CD14-positive monocyte (primary cell): Measurements from ENCODE around the gene TSPAN32. TPM values are rescaled to one million over a fixed set of nuclear protein-coding genes. Genes with fewer than 3 reads are reported as not detected.

ENCODE experiments used
- DNase-seq, 3 donors: peaks; one replicate each; pipeline ENCODE4 v3.0.0-alpha.2; 2011 to 2022
- H2AFZ ChIP-seq: 2 replicates; pipeline ENCODE4 v1.6.0; 2012; ENCODE audit warnings: mild to moderate bottlenecking, low read depth, low read length, inconsistent platforms; ENCODE audit not compliant: insufficient read depth, poor library complexity, severe bottlenecking
- H3K27ac ChIP-seq, 2 donors: 1 replicate in 1 of 2; 2 replicates in 1 of 2; pipeline ENCODE4 v1.5.1; 2012 to 2013; ENCODE audit warnings: low read length in 2 of 2, control low read depth in 1 of 2, inconsistent platforms in 1 of 2, low read depth in 1 of 2, mild to moderate bottlenecking in 1 of 2
- H3K27me3 ChIP-seq, 2 donors: one replicate each; pipeline versions ENCODE4 v1.6.0 to v1.6.1; 2011 to 2013; ENCODE audit warnings: low read length in 2 of 2; ENCODE audit not compliant: control insufficient read depth in 2 of 2, insufficient read depth in 2 of 2
- H3K36me3 ChIP-seq, 2 donors: replicated peaks in 1 of 2; 1 replicate in 1 of 2; 2 replicates in 1 of 2; pipeline versions ENCODE4 v1.5.1 to v1.6.1; 2012 to 2013; ENCODE audit warnings: low read length in 2 of 2, control low read depth in 1 of 2, inconsistent platforms in 1 of 2, mild to moderate bottlenecking in 1 of 2; ENCODE audit not compliant: insufficient read depth in 2 of 2, control insufficient read depth in 1 of 2
- H3K4me1 ChIP-seq, 2 donors: 1 replicate in 1 of 2; 2 replicates in 1 of 2; pipeline versions ENCODE4 v1.5.1 to v1.6.1; 2012 to 2013; ENCODE audit warnings: low read length in 2 of 2, control low read depth in 1 of 2, inconsistent platforms in 1 of 2, mild to moderate bottlenecking in 1 of 2, moderate library complexity in 1 of 2; ENCODE audit not compliant: insufficient read depth in 2 of 2, control insufficient read depth in 1 of 2
- H3K4me2 ChIP-seq: replicated peaks from 2 replicates; pipeline ENCODE3; 2012; ENCODE audit warnings: low read length, moderate library complexity, mild to moderate bottlenecking; ENCODE audit not compliant: poor library complexity, severe bottlenecking; ENCODE audit errors: extremely low read depth
- H3K4me3 ChIP-seq, 3 experiments: fragments of 200-600 bp in 1 of 3; sonication (generic) in 1 of 3; replicated peaks in 1 of 3; 1 replicate in 2 of 3; 2 replicates in 1 of 3; pipeline ENCODE4 v1.5.1; 2011 to 2013; ENCODE audit warnings: low read length in 3 of 3, mild to moderate bottlenecking in 3 of 3, control low read depth in 2 of 3, low read depth in 2 of 3, inconsistent platforms in 1 of 3, moderate library complexity in 1 of 3
- H3K79me2 ChIP-seq: 2 replicates; pipeline ENCODE4 v1.6.0; 2012; ENCODE audit warnings: mild to moderate bottlenecking, control low read depth, inconsistent platforms, low read length, moderate library complexity; ENCODE audit not compliant: insufficient read depth
- H3K9ac ChIP-seq: 2 replicates; pipeline ENCODE4 v1.6.0; 2017; ENCODE audit warnings: low read length, mild to moderate bottlenecking; ENCODE audit not compliant: insufficient read depth, poor library complexity, severe bottlenecking
- H3K9me3 ChIP-seq, 2 donors: replicated peaks in 1 of 2; 1 replicate in 1 of 2; 2 replicates in 1 of 2; pipeline versions ENCODE4 v1.5.1 to v1.6.1; 2012 to 2013; ENCODE audit warnings: low read length in 2 of 2, control low read depth in 1 of 2; ENCODE audit not compliant: control insufficient read depth in 1 of 2, insufficient read depth in 1 of 2
- H4K20me1 ChIP-seq: 2 replicates; pipeline ENCODE4 v1.6.0; 2012; ENCODE audit warnings: mild to moderate bottlenecking, low read length, control low read depth, moderate library complexity; ENCODE audit not compliant: insufficient read depth
- H3K27ac Mint-ChIP-seq, 7 donors: one replicate each; pipeline ENCODE4 v1.8.0; 2020; ENCODE audit warnings: mild to moderate bottlenecking in 7 of 7, mixed read lengths in 7 of 7, moderate library complexity in 6 of 7, inconsistent platforms in 2 of 7
- H3K27me3 Mint-ChIP-seq, 3 donors: one replicate each; pipeline ENCODE4 v1.8.0; 2021 to 2022; ENCODE audit warnings: low read depth in 3 of 3, mild to moderate bottlenecking in 3 of 3, mixed read lengths in 3 of 3, moderate library complexity in 3 of 3, inconsistent platforms in 1 of 3
- H3K36me3 Mint-ChIP-seq, 2 donors: one replicate each; pipeline ENCODE4 v1.8.0; 2020; ENCODE audit warnings: mixed read lengths in 2 of 2, inconsistent platforms in 1 of 2, mild to moderate bottlenecking in 1 of 2
- H3K4me1 Mint-ChIP-seq: one replicate; pipeline ENCODE4 v1.8.0; 2020; ENCODE audit warnings: mild to moderate bottlenecking, mixed read lengths
- H3K4me3 Mint-ChIP-seq, 2 donors: one replicate each; pipeline ENCODE4 v1.8.0; 2020; ENCODE audit warnings: mild to moderate bottlenecking in 2 of 2, mixed read lengths in 2 of 2, moderate library complexity in 1 of 2
- H3K9me3 Mint-ChIP-seq, 7 donors: one replicate each; pipeline ENCODE4 v1.8.0; 2020 to 2022; ENCODE audit warnings: mixed read lengths in 7 of 7, mild to moderate bottlenecking in 6 of 7, moderate library complexity in 6 of 7, inconsistent platforms in 2 of 7
- WGBS: methylation state at CpG from one replicate; pipeline ENCODE4 v1.1.5; 2013; ENCODE audit warnings: missing lambda C conversion rate; ENCODE audit not compliant: insufficient coverage; 5-methylcytosine and 5-hydroxymethylcytosine counted together
- intact Hi-C, 2 donors: fragments of 100-400 bp; cut with micrococcal nuclease; formaldehyde crosslinking; loops; one replicate each; pipeline versions ENCODE4 v1.15.0 to v1.15.1; 2023
- polyA plus RNA-seq, 3 donors: library from polyadenylated mRNA; depleted of rRNA in 1 of 3; unstranded in 2 of 3; stranded (reverse) in 1 of 3; fragments of 300-500 nt in 2 of 3; fragments of >200 nt in 1 of 3; fragmentation: Illumina TruSeq in 2 of 3; gene quantifications; 1 replicate in 2 of 3; 2 replicates in 1 of 3; pipeline ENCODE4 v1.2.3, GENCODE V29; 2012 to 2021
- TF ChIP-seq, protein P1 (sequence below): fragments of 200-600 bp; IDR thresholded peaks from one replicate; pipeline ENCODE4 v1.8.0; 2022; ENCODE audit warnings: antibody characterized with exemption, mild to moderate bottlenecking

Gene TSPAN32
- polyA plus RNA-seq, 3 donors = 34.8 to 136 (median 82.5) TPM

- intact Hi-C loops = no loop called here
Observed at GRCh38 chr11:2270322-2271076, 31.3 kb upstream of the TSPAN32 start, which contains the start of gene ASCL2. Gene ASCL2, minus strand, starts transcription at chr11:2270588. Its CDS starts 256 bp downstream, at chr11:2270332.

GRCh38 chr11:2271077-2271326, 30.8 kb upstream of the TSPAN32 start:
- H3K4me1 Mint-ChIP-seq = peaks cover 24% of the 10 kb centered on the region
- H3K27me3 Mint-ChIP-seq = peaks cover 16 to 38% (median 17%) of the 10 kb centered on the region in 3 donors
- under 1% methylated on average over 28 of the region's 28 CpGs for WGBS
- H3K9me3 Mint-ChIP-seq = peaks cover 2 to 12% (median 4%) of the 10 kb centered on the region in 7 donors
- peaks cover 37 to 55% of the 10 kb centered on the region in 2 donors for H3K4me1 ChIP-seq
- peak overlapping the region in 1 of 3 experiments; percentile 73 for H3K4me3 ChIP-seq
- peak overlapping the region in 1 of 2 donors; percentile 84 for H3K27ac ChIP-seq
- H3K4me3 Mint-ChIP-seq = peak overlapping the region in 1 of 2 donors; percentile 42
- peak overlapping the region; percentile 81 for H2AFZ ChIP-seq
- H3K27me3 ChIP-seq = peaks cover 0 to 14% of the 10 kb centered on the region in 2 donors
- no peaks in the 10 kb centered on the region for H4K20me1 ChIP-seq
- no peaks in the 10 kb centered on the region for H3K79me2 ChIP-seq
- H3K4me2 ChIP-seq = peak overlapping the region; percentile 76
- H3K9me3 ChIP-seq = peaks cover 0 to 2% of the 10 kb centered on the region in 2 donors
- peak overlapping the region in 1 of 7 donors; percentile 63 for H3K27ac Mint-ChIP-seq
- H3K36me3 Mint-ChIP-seq = peaks cover 3 to 4% of the 10 kb centered on the region in 2 donors
- peak; percentile 78 to 88 (median 86) for DNase-seq
- TF ChIP-seq, protein P1, sequence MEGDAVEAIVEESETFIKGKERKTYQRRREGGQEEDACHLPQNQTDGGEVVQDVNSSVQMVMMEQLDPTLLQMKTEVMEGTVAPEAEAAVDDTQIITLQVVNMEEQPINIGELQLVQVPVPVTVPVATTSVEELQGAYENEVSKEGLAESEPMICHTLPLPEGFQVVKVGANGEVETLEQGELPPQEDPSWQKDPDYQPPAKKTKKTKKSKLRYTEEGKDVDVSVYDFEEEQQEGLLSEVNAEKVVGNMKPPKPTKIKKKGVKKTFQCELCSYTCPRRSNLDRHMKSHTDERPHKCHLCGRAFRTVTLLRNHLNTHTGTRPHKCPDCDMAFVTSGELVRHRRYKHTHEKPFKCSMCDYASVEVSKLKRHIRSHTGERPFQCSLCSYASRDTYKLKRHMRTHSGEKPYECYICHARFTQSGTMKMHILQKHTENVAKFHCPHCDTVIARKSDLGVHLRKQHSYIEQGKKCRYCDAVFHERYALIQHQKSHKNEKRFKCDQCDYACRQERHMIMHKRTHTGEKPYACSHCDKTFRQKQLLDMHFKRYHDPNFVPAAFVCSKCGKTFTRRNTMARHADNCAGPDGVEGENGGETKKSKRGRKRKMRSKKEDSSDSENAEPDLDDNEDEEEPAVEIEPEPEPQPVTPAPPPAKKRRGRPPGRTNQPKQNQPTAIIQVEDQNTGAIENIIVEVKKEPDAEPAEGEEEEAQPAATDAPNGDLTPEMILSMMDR = no peak
- no peaks in the 10 kb centered on the region for H3K36me3 ChIP-seq
- H3K9ac ChIP-seq = peak overlapping the region; percentile 32
- intact Hi-C loops = no loop called here

More at GRCh38 chr11:2270322-2271076, 31.3 kb upstream of the TSPAN32 start, which contains the start of gene ASCL2:
- Histone ChIP-seq H3K79me2 (no peaks in the 10 kb centered on the region), H3K36me3 (no peaks in the 10 kb centered on the region), H3K4me3 (peak within 1 kb of the TSS; percentile 35 to 73 (median 38)), H3K27ac (peak within 1 kb of the TSS; percentile 70 to 84), H4K20me1 (no peaks in the 10 kb centered on the region), H3K4me2 (peak within 1 kb of the TSS; percentile 76), H3K9ac (peak within 1 kb of the TSS; percentile 74), H3K9me3 (peaks cover 0 to 2% of the 10 kb centered on the region in 2 donors), H3K4me1 (peaks cover 42 to 60% of the 10 kb centered on the region in 2 donors), H3K27me3 (peaks cover 0 to 14% of the 10 kb centered on the region in 2 donors), H2AFZ (peak within 1 kb of the TSS; percentile 81)
- TF ChIP-seq, protein P1 = no peak
- Mint-ChIP-seq H3K4me1 (peaks cover 29% of the 10 kb centered on the region), H3K36me3 (peaks cover 3 to 4% of the 10 kb centered on the region in 2 donors), H3K27ac (peak within 1 kb of the TSS; percentile 41 to 92 (median 83)), H3K27me3 (peaks cover 13 to 35% (median 17%) of the 10 kb centered on the region in 3 donors), H3K9me3 (peaks cover 2 to 12% (median 4%) of the 10 kb centered on the region in 7 donors), H3K4me3 (peak within 1 kb of the TSS; percentile 73 to 84)
- WGBS = under 1% methylated on average over 82 of the region's 89 CpGs
- peak in 2 of 3 donors; percentile 21 to 27 for DNase-seq
